HG03108 (cell line): Measurements from ENCODE around the gene KIAA0930.

ENCODE experiments used
- ATAC-seq: cut with Tn5 transposase; IDR thresholded peaks from one replicate; pipeline ENCODE4 v1.9.1; 2021; ENCODE audit warnings: moderate library complexity; ENCODE audit not compliant: unreplicated experiment

Gene KIAA0930

DNA sequence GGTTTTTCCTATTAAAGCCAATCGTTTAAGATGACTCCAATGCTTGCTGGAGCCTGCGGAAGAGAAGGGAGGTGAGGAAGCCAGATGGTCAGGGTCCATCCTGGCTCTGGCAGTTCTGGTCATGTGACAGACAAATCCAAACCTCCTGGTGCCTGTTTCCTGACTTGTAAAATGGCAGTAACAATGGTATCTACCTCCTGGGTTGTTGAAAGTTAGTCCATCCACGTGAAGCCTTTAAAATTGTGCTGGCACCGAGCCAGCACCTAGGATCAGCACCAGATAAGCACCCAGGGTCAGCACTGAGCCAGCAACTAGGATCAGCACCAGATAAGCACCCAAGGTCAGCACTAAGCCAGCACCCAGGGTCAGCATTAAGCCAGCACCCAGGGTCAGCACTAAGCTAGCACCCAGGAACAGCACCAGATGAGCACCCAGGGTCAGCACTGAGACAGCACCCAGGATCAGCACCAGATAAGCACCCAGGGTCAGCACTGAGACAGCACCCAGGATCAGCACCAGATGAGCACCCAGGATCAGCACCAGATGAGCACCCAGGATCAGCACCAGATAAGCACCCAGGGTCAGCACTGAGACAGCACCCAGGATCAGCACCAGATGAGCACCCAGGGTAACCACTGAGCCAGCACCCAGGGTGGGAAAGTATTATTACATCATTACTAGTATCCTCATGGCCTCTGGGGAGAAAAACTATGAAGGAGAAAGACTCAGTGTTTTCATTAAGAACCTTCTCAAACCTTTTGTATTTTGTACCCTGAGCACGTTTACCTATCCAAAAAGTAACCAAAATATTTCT is 17.2 kb downstream of the KIAA0930 start:
- no peak for ATAC-seq

DNA sequence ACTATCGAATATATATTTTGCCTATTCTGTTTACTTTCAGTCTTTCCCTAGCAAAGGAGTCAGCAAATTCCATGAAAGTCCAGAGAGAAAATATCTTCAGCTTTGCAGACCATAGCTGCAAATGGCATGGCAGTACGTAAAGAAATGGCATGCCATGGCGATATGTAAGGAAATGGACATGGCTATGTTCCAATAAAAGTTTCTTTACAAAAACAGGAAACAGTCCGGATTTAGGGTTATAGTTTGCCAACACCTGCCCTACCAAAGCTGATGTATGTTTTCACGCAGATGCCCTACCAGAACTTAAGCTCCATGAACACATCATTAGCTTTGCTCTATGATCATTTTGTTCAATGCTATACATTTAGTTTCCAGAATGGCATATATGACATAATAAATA is 19.5 kb downstream of the KIAA0930 start:
- no peak for ATAC-seq

GRCh38 chr22:45218976-45219375 is 21.7 kb downstream of the KIAA0930 start:
- no peak for ATAC-seq

GRCh38 chr22:45217806-45218205 is 22.9 kb downstream of the KIAA0930 start:
- no peak for ATAC-seq

- ATAC-seq, result no peak
Observed at GRCh38 chr22:45217345-45217744, 23.3 kb downstream of the KIAA0930 start.

DNA sequence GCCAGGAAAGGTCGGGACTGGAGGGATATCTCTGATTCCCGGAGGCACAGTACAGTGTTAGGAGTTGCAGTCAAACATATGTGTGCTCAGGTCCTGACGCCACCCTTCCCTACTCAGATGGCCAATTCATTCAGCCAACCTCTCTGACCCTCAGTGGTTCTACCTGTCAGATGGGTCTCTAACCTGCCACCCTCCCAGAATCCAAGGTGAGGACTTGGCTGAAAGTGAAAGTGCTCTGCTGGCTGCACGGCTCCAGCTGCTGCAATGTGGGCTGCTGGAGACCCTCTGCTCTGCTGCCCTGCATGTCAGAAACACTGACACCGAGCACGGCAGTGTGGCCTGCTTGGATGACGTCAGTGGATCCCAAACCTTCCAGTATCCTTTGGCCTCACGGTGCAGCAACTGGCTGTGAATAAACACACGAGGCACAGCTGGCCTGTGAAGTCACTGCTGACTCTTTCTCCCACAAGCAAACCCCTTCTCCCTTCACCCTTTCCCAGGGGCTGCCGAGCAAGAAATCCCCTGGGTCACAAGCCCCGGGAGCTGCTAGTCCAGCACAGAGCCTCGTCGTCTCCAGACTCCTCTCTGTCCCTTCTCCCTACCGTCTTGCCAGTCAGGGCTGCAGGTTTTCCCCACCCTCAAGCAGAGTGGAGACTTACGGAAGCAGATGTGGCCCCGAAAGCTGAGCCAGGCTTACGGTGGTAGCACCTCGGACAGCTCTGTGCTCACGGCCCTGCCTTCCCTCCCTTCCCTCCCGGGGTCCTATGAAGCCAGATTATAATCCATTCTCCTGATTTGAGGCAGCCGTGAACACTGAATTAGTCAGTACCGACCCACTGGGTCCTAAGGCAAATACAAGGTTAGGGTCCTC is 24.3 kb downstream of the KIAA0930 start:
- ATAC-seq, result no peak

- ATAC-seq, result no peak
Observed at GRCh38 chr22:45212992-45213751, 27.5 kb downstream of the KIAA0930 start.

GRCh38 chr22:45212306-45212709 is 28.4 kb downstream of the KIAA0930 start:
- no peak for ATAC-seq

GRCh38 chr22:45211848-45212247 is 28.8 kb downstream of the KIAA0930 start:
- ATAC-seq, result no peak

DNA sequence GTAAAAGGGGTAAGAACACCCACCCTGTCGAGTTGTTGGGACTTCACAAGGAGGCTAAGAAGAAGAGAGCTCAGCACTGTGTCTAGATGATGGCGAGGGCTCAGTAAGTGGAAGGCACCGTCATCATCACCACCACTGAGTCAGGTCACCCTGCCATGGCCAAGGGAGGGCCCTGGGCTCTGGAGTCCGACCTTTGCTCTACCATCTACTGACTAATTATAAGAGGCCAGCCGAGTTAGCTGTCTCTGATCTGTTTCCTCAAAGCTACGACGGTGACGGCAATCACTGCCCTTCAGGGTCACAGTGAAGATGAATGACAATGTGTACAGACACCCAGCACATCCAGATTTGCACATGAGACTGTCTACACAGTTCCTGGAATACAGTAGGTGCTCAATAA is 29.3 kb downstream of the KIAA0930 start:
- no peak for ATAC-seq

- no peak for ATAC-seq
Observed at GRCh38 chr22:45210991-45211390, 29.7 kb downstream of the KIAA0930 start.

- ATAC-seq, result no peak
Observed at GRCh38 chr22:45210577-45210976, 30.1 kb downstream of the KIAA0930 start.

GRCh38 chr22:45210174-45210573 is 30.5 kb downstream of the KIAA0930 start:
- ATAC-seq, result no peak

GRCh38 chr22:45208993-45209838 is 31.5 kb downstream of the KIAA0930 start:
- ATAC-seq, result no peak

DNA sequence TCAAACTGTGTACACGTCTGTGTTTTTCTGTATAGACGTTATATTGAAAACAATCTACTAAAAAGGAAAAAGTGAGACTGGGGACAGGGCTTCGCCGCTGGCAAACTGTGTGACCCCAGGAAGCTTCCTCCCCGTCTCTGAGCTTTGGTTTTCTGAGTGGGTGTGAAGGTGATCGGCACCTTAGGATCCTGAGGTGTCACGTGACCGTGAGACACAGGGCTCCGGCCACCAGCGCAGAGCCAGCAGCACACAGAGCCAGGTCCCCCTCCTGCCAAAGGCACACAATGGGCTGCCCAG is 32.0 kb downstream of the KIAA0930 start:
- ATAC-seq, result no peak

- ATAC-seq, result no peak
Observed at GRCh38 chr22:45207981-45208664, 32.6 kb downstream of the KIAA0930 start.

DNA sequence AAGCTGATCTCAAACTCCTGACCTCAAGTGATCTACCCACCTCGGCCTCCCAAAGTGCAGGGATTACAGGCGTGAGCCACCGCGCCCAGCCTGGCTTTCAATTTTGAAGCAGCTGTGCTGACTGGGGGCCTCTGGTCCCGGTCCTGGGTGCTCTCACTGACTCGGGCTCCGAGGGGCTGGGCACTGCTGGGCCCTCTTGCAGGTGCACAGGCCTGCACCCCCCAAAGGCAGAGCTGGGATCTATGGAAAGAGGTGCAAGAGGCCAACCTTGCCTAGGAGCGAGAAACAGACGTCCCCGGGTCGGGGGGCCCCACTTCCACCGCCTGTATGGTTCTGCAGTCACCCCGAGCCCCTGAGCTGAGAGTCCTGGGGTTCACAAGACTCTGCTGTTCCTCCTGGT is 33.2 kb downstream of the KIAA0930 start:
- ATAC-seq, result no peak

GRCh38 chr22:45206233-45206632 is 34.5 kb downstream of the KIAA0930 start:
- ATAC-seq, result no peak

DNA sequence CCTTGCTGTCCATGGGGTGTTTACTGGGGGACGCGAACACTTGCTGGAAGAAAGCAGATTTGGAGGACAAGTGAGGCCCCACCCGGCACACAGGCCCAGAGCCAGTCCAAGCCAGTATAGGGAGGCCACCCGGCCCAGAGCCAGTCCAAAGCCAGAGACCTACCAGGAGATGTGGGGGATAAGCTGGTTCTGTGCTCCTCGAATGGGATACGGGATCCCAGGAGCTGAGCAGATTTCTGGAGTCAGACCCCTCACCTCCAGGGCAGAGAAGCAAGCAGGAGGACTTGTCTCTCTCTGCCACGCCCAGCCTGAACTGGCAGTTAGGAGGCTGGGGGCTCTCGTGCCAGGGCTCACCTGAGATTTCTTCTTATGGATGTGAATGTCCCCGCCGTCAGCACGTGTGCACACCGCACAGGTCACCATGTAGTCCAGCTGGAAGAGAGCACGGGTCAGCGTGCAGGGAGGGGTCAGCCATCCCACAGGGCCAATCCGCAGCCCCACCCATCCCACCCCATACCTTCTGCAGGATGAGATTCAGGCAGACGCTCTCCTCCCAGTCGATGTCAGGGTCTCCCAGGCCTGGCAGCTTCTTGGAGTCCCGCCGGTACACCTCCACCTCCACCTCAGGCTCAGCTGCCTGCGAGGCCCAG is 35.3 kb downstream of the KIAA0930 start:
- ATAC-seq, result no peak

DNA sequence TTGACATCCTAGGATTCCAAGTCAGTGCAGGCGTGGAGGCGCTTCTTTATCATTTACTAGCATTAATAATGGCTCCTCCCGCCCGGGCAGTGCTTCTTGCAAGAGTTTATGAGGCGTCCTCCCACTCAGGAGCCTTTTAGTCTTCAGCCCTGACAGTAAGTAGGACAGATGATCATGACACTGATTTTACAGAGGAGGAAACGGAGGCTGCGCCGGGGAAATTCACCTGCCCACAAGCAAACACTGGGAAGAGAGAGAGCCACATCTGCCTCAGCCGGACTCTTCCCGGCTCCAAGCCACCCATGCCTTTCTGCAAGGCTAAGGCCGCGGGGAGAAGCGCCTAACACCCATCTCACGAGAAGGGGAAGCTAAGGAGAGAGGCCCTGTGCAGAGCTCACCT is 35.9 kb downstream of the KIAA0930 start:
- no peak for ATAC-seq
